Caco-2 (cell line): ENCODE measurements around the gene TEX101. TPM values are rescaled to one million over a fixed set of nuclear protein-coding genes. Genes with fewer than 3 reads are reported as not detected.
A peak's percentile ranks its signal among the peaks of the same experiment; 100 is the strongest.

Experiments used
- BruUV-seq: library from RNA; stranded (reverse); fragments of 400-500 nt; replicated peaks from 2 replicates; lab custom pipeline; 2021; lab: Mats Ljungman, UMichigan
- CTCF ChIA-PET: fragments of 300-600 bp; sonication (Branson Sonifier 250); formaldehyde crosslinking; loops from one replicate; lab custom pipeline; 2022; ENCODE audit warnings: antibody characterized with exemption; lab: Charles Lee
- POLR2A ChIA-PET: fragments of 300-600 bp; sonication (Branson Sonifier 250); formaldehyde crosslinking; loops from one replicate; lab custom pipeline; 2022; ENCODE audit warnings: antibody characterized with exemption; lab: Charles Lee
- DNase-seq, 2 experiments: peaks; one replicate each; pipeline versions ENCODE4 v3.0.0 to v3.0.0-alpha.2; 2020 to 2022
- H3K27me3 ChIP-seq: replicated peaks from 2 replicates; pipeline ENCODE4 v1.6.0; 2011; ENCODE audit warnings: low read length; ENCODE audit not compliant: control insufficient read depth, insufficient read depth
- H3K36me3 ChIP-seq: 2 replicates; pipeline ENCODE4 v1.5.1; 2011; ENCODE audit warnings: low read length; ENCODE audit not compliant: control insufficient read depth, insufficient read depth
- H3K4me1 ChIP-seq: fragments of 250-450 bp; sonication (Bioruptor Pico); 2 replicates; pipeline ENCODE4 v1.5.1; 2020; ENCODE audit warnings: mild to moderate bottlenecking
- H3K4me3 ChIP-seq: 2 replicates; pipeline ENCODE4 v1.5.1; 2011; ENCODE audit warnings: low read depth, mild to moderate bottlenecking, control low read depth, low read length
- H3K9me3 ChIP-seq: fragments of 250-450 bp; sonication (Bioruptor Pico); 2 replicates; pipeline ENCODE4 v1.5.1; 2020; ENCODE audit warnings: mild to moderate bottlenecking, moderate library complexity
- H3K27ac Mint-ChIP-seq: one replicate; pipeline ENCODE4 v1.8.0; 2022; ENCODE audit warnings: mixed read lengths; ENCODE audit not compliant: unreplicated experiment
- H3K27me3 Mint-ChIP-seq: one replicate; pipeline ENCODE4 v1.8.0; 2022; ENCODE audit warnings: mixed read lengths; ENCODE audit not compliant: insufficient read depth, unreplicated experiment
- H3K36me3 Mint-ChIP-seq: one replicate; pipeline ENCODE4 v1.8.0; 2022; ENCODE audit warnings: mild to moderate bottlenecking, mixed read lengths; ENCODE audit not compliant: insufficient read depth, unreplicated experiment
- H3K4me1 Mint-ChIP-seq: one replicate; pipeline ENCODE4 v1.8.0; 2022; ENCODE audit warnings: low read depth, mixed read lengths; ENCODE audit not compliant: unreplicated experiment
- H3K4me3 Mint-ChIP-seq: one replicate; pipeline ENCODE4 v1.8.0; 2022; ENCODE audit warnings: mild to moderate bottlenecking, moderate library complexity, mixed read lengths; ENCODE audit not compliant: unreplicated experiment
- H3K9me3 Mint-ChIP-seq: one replicate; pipeline ENCODE4 v1.8.0; 2022; ENCODE audit warnings: mixed read lengths; ENCODE audit not compliant: unreplicated experiment
- CTCF ChIP-seq, 2 experiments: fragments of 200-600 bp in 1 of 2; IDR thresholded peaks; 1 replicate in 1 of 2; 2 replicates in 1 of 2; pipeline versions ENCODE4 v1.5.1 to v1.8.0; 2011 to 2022; ENCODE audit warnings: antibody characterized with exemption in 1 of 2, control low read depth in 1 of 2, inconsistent platforms in 1 of 2, low read depth in 1 of 2, low read length in 1 of 2, mild to moderate bottlenecking in 1 of 2, moderate library complexity in 1 of 2; ENCODE audit not compliant: insufficient read depth in 1 of 2, severe bottlenecking in 1 of 2, unreplicated experiment in 1 of 2
- intact Hi-C: fragments of 100-400 bp; cut with micrococcal nuclease; formaldehyde crosslinking; loops from one replicate; pipeline ENCODE4 v1.10.0; 2022; ENCODE audit not compliant: unreplicated experiment
- total RNA-seq: library from RNA; stranded (reverse); gene quantifications from 2 replicates; pipeline ENCODE4 v1.2.3, GENCODE V29; 2022

Gene TEX101
- total RNA-seq, 1 experiment from 2014 or later, result not detected

DNA sequence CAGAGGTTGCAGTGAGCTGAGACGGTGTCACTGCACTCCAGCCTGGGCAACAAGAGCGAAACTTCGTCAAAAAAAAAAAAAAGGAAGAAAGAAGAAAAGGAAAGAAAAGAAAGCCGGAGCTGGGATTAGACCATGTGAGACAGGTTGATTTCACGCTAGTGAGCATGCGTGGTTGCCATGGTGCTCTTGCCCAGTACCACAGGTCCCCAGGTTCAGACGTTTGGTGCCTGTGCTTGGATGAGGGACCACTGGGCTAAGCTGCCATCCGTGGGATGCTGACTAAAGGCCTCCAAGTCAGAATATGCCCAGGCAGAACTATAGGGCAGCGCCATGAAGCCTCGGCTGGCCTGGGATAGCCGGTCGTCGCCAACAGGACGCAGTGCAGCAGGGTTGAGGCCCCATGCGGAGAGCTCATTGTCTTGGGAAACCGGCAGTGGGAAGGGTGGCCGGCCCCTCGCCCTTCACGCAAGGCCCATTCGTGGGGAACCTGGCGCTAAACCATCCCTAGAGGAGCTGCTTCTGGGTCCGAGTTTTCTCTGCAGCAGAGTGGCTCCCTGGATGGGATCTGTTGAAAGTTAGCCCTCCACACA is 7.2 kb upstream of the TEX101 start:
- CTCF ChIA-PET, result no interaction called here
- H3K4me3 ChIP-seq, result no peak overlapping the region
- no peaks in the 10 kb centered on the region for H3K27me3 ChIP-seq
- H3K4me1 Mint-ChIP-seq, result peaks cover 8% of the 10 kb centered on the region
- no peaks in the 10 kb centered on the region for H3K27me3 Mint-ChIP-seq
- no peak overlapping the region for H3K4me3 Mint-ChIP-seq
- no peak overlapping the region for H3K27ac Mint-ChIP-seq
- no TSS peak for BruUV-seq
- H3K9me3 ChIP-seq, result no peaks in the 10 kb centered on the region
- no peak for TF ChIP-seq CTCF (IDR thresholded peaks at IDR 0.05; ENCODE audit: insufficient read depth in 1 of 2, low read depth in 1 of 2, low read length in 1 of 2, severe bottlenecking in 1 of 2, unreplicated experiment in 1 of 2)
- peaks cover 13% of the 10 kb centered on the region for H3K9me3 Mint-ChIP-seq
- POLR2A ChIA-PET, result no interaction called here
- intact Hi-C loops, result no loop called here
- DNase-seq, result no peak
- no peaks in the 10 kb centered on the region for H3K36me3 Mint-ChIP-seq
- H3K36me3 ChIP-seq, result no peaks in the 10 kb centered on the region
- peaks cover 9% of the 10 kb centered on the region for H3K4me1 ChIP-seq

DNA sequence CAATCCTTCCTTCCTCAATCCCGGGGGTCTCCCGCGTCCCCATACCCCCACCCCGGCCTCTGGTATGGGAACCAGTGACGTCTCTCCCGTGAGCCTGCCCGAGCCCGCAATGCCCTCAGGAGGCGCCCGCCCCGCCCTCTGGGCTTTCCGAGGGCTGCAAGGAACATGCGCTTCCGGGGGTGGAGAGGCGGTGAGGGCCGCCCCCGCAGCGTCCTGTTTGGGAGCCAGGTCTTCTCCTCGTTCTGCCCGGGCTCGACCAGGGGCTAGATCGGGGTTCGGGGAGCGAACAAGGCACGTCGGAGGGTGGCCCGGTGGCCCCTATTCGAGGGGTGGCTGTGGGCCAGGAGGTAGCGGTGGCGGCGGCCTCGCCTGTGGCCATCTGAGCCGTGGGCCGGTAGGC is 6.6 kb upstream of the TEX101 start:
- DNase-seq, result no peak
- Histone ChIP-seq H3K27me3 (no peaks in the 10 kb centered on the region), H3K4me1 (peaks cover 12% of the 10 kb centered on the region), H3K36me3 (no peaks in the 10 kb centered on the region), H3K4me3 (no peak overlapping the region), H3K9me3 (no peaks in the 10 kb centered on the region)
- no TSS peak for BruUV-seq
- POLR2A ChIA-PET, result no interaction called here
- CTCF ChIA-PET, result no interaction called here
- Mint-ChIP-seq H3K27me3 (no peaks in the 10 kb centered on the region), H3K9me3 (peaks cover 19% of the 10 kb centered on the region), H3K4me3 (no peak overlapping the region), H3K4me1 (peaks cover 13% of the 10 kb centered on the region), H3K27ac (no peak overlapping the region), H3K36me3 (no peaks in the 10 kb centered on the region)
- intact Hi-C loops, result no loop called here
- no peak for TF ChIP-seq CTCF (IDR thresholded peaks at IDR 0.05; ENCODE audit: insufficient read depth in 1 of 2, low read depth in 1 of 2, low read length in 1 of 2, severe bottlenecking in 1 of 2, unreplicated experiment in 1 of 2)

GRCh38 chr19:43409415-43409814 is 5.3 kb upstream of the TEX101 start:
- Mint-ChIP-seq H3K4me1 (peaks cover 13% of the 10 kb centered on the region), H3K27me3 (no peaks in the 10 kb centered on the region), H3K27ac (peak overlapping the region; percentile 14), H3K9me3 (peaks cover 20% of the 10 kb centered on the region), H3K36me3 (no peaks in the 10 kb centered on the region), H3K4me3 (no peak overlapping the region)
- BruUV-seq, result no TSS peak
- intact Hi-C loops, result no loop called here
- no peaks in the 10 kb centered on the region for H3K9me3 ChIP-seq
- no peak overlapping the region for H3K4me3 ChIP-seq
- no peaks in the 10 kb centered on the region for H3K36me3 ChIP-seq
- POLR2A ChIA-PET, result no interaction called here
- CTCF ChIA-PET, result no interaction called here
- H3K4me1 ChIP-seq, result peaks cover 10% of the 10 kb centered on the region
- no peak for DNase-seq
- no peaks in the 10 kb centered on the region for H3K27me3 ChIP-seq
- TF ChIP-seq CTCF (IDR thresholded peaks at IDR 0.05; ENCODE audit: insufficient read depth in 1 of 2, low read depth in 1 of 2, low read length in 1 of 2, severe bottlenecking in 1 of 2, unreplicated experiment in 1 of 2), result no peak
